IPS DF 4.7 (cell line): ENCODE data around the gene ZNF654.
"Not testable (repeated sequence)": the region's sequence is repeated elsewhere in the genome, so short reads cannot be mapped to it uniquely, and the experiment has no call there.

Experiments
- DNase-seq: peaks from one replicate; pipeline ENCODE4 v3.0.0-alpha.2; 2013; ENCODE audit warnings: low spot score; ENCODE audit errors: extremely low read depth

Gene ZNF654

DNA sequence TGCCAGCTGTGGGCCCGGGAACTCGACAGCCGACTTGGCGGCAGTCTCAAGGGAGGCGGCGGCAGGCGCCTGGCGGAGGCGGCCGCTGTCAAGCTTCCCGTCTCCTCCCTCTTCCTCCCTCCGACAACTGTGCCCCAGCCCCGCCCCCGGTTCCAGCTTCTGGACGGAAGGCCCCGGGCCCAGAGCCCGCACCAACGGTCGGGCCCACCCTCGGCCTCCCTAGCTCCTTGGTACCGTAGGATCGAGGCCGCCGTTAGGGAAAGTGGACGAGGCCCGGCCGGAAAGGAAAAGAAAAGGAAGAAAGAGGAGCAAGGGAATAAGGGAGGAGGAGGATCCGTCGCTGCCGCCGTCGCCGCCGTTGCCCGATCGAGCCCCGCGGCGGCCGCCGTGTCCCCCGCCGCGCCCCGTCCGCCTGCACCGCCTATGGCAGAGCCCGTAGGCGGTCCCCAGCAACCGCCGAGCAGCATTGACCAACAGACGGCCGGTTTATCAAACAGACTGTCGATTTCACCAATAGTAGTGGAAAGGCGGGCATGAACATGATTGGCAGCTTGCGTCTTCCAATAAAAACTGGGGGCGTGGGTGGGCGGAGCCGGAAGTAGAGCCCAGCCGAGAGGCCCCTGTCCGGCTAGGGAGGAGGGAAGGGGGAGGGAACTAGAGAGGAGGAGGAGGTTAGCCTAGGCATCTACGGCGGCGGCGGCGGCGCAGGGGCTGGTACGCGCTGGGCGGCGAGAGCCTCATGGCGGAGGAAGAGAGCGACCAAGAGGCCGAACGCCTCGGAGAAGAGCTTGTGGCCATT is at the start of gene ZNF654, which contains the start of gene CGGBP1:
TSS of gene ZNF654 (plus strand) at position 675 of the 799 bp plus-strand sequence. CDS start at position 740, 65 bp downstream.
TSS of gene CGGBP1 (minus strand) at position 425 of the 799 bp plus-strand sequence. CDS start 3,029 bp downstream, outside the sequence.
- DNase-seq = peak; percentile 93

- DNase-seq = no peak
Measured at GRCh38 chr3:88010810-88011209, 48.2 kb upstream of the ZNF654 start.

DNA sequence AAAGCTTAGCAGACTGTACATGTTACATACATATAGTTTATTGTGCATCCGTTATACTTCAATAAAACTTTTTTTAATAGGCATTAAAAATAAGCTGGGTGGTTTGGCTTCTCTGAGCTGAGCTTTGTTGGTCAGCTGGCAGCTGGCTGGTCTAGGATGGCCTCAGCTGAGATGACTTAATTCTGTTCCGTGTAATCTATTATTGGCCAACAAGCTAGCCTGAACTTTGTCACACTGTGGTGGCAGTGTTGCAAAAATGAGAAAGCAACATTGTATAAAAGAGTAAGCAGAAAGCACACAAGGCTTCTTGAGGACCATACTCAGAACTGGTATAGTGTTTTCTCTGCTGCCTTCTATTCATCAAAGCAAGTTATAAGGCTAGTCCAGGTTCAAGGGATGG is 45.5 kb upstream of the ZNF654 start:
- DNase-seq = no peak

GRCh38 chr3:88015656-88016055 is 43.4 kb upstream of the ZNF654 start:
- not testable (repeated sequence) for DNase-seq

- no peak for DNase-seq
Measured at GRCh38 chr3:88019024-88019423, 40.0 kb upstream of the ZNF654 start.

DNA sequence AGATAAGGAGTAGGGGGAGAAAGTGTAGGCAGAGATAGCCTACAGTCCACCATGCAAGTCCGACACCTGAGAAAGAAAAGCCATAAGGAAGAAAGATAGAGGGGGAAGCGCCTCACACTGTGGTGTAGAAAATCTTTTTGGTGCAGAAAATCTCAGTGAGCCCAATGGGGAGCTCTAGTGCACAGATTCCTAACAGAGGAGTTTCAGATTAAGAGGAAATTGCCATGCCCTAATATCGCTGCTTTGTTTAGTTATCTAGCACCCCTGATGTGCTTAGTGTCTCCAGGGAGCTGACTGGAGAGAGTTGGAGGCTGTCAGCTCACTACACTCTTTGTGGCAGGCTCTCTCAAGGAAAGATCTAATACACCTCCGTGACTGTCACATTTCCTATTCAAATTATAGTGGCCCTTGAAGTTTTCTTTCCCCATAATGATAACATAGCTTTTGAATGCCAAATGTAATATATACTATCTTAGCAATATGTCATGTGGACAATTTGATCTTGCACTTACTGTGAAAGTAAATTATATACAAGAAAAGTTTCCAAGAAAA is 34.0 kb upstream of the ZNF654 start:
- DNase-seq = no peak

- DNase-seq = no peak
Measured at GRCh38 chr3:88028876-88029275, 30.2 kb upstream of the ZNF654 start.

- DNase-seq = no peak
Measured at GRCh38 chr3:88030210-88030609, 28.8 kb upstream of the ZNF654 start.

DNA sequence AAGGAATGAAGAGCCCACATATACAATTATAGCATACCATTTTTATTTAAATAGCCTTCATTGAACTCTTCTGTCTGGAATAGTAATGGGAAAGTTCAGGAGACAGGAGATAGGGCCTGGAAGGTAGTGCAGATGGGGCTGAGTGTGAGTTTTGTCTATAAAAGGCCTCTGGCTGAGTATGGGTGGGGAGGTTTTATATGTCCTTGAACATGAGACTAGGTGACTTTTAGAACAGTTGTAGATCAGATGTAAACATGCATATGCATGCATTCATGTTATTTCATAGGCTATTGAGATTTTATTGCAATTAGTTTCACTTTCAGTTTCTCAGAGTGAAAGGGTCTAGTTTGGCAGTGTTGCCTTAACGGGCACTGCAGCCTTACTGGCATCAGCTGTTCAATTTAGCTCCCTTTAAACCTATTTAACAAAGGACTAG is 27.4 kb upstream of the ZNF654 start:
- DNase-seq = no peak

DNA sequence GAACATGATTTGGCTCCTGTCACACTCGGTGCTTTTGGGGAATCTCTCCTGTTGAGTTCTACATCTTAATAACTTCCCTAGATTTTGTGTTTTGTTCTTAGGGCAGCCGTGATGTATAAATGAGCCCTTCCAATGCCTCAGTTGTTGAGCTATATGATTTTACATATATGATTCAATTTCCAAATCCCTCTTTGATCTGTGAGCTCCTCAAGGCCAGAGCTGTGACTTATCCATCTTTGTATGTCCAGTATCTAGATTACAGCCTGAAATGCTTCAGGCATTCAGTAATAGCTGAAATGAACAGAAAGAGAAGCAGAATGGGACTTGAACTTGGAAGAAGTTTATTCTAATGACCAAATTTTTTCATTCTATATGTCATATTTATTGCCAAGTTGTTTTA is 26.8 kb upstream of the ZNF654 start:
- DNase-seq = no peak

- DNase-seq = no peak
Measured at GRCh38 chr3:88033079-88033478, 26.0 kb upstream of the ZNF654 start.

DNA sequence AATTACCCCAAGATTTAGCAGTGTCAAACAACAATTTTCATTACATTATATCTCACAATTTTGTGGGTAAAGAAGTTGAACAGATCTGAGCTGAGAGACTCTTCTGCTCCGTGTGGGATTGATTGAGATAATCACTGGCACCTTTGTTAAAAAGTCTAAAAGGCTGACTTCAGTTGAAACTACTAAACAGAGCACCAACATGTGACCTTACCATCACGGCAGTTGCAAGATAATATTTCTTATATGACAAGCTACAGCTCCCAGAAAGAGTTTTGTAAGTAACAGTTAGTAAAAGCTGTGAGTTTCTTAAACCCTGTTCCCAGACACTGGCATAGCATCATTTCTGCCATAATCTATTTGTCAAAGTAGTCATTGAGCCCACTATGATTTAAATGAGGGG is 25.2 kb upstream of the ZNF654 start:
- no peak for DNase-seq

DNA sequence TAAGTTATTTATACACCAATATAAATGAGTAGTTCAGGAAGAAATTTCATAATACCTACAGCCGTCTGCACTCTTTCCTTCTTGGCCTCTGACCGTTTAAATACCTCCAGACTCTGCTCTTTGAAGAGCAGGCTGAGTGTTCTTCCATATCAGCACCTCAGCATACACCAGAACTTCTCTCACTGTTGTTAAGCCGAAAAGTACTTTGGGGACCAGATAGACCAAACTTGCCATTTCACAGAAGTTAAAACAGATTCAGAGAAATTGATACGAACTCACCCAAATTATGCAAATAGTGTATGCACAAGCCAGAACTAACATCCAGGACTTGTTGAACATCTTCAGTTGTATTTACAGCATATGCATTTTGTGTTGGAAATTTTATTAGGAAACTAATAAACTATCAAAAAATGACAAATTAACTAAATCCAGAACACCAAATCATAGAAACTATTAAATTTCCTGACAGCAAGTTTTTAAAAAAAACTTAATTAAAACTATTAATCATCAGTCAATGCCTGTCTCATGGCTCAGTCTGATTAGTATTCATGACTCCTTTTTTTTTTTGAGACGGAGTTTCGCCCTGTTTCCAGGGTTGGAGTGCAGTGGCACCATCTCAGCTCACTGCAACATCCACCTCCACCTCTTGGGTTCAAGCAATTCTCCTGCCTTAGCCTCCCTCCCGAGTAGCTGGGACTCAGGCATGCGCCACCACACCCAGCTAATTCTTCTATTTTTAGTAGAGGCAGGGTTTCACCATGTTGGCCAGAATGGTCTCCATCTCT is 24.4 kb upstream of the ZNF654 start:
- no peak for DNase-seq

GRCh38 chr3:88036221-88036620 is 22.8 kb upstream of the ZNF654 start:
- no peak for DNase-seq

GRCh38 chr3:88038566-88038965 is 20.5 kb upstream of the ZNF654 start:
- DNase-seq = no peak

DNA sequence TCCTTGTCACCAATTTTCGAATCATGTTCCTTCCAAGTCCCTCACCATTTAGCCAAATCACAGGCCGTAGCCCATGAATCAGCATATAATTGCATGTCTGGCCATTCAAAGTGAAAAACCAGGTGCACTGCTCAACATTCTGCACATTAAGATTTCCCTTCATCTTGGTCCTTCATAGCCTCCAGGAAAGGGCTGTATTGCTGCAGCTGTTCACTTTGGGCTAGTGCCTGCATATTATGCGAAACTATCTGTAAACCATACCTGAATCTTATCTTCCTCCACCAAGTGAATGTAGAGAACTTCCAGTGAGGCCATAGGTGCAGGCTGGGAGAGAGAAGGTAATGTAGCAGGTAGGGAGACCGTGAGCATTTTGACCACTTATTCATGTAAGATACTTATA is 18.5 kb upstream of the ZNF654 start:
- DNase-seq = no peak

DNA sequence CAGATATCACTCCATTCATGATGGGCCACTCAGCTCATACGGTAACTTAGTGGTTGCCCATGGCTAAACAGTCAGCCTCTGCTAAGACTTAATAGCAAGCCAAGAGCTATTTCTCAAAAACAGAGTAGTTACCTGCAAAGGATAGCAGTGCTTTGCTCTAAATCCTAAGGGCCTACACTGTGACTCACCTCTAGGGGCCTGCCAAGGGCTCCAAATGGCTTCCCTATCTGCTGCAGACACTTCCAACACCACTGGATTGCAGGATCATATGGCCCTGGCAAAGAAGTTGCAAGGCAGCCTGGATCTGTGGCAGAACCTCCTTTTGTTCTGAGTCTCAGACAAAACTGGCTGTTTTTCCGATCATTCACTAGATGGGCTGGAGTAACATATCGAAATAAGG is 18.1 kb upstream of the ZNF654 start:
- no peak for DNase-seq

GRCh38 chr3:88044411-88044810 is 14.6 kb upstream of the ZNF654 start:
- DNase-seq = no peak

- no peak for DNase-seq
Measured at GRCh38 chr3:88046766-88047165, 12.3 kb upstream of the ZNF654 start.

GRCh38 chr3:88057630-88058305 is 1.3 kb upstream of the ZNF654 start:
- no peak for DNase-seq

- no peak for DNase-seq
Measured at GRCh38 chr3:88058306-88058580, 812 bp upstream of the ZNF654 start.
